Measurements from ENCODE around the gene TFR2. TPM values are rescaled to one million over a fixed set of nuclear protein-coding genes. Genes with fewer than 3 reads are reported as not detected.
A peak's percentile ranks its signal among the peaks of the same experiment; 100 is the strongest.

Gene TFR2
- total and polyA plus RNA-seq, 9 of the 15 experiments (the other 6 are each of a cell fraction or from before 2014, with no cell fraction given): 3.8 to 123 (median 51.1) TPM

GRCh38 chr7:100675105-100675451 is 33.7 kb upstream of the TFR2 start:
- Histone ChIP-seq H3K9ac (ENCODE audit: insufficient read depth in 1 of 2, low read depth in 2 of 2, low read length in 2 of 2) (peak overlapping the region; percentile 93 to 98; a peak in 3 of 4 replicates), H3K27me3 (ENCODE audit: control insufficient read depth in 2 of 2, insufficient read depth in 2 of 2, low read length in 2 of 2) (no peaks in the 10 kb centered on the region), H3K4me1 (replicated peaks in 1 of 2; ENCODE audit: control insufficient read depth in 2 of 2, insufficient read depth in 2 of 2, low read length in 2 of 2) (peaks cover 0 to 70% of the 10 kb centered on the region in 2 experiments; a peak in 4 of 5 replicates), H2AFZ (ENCODE audit: low read depth, low read length) (no peak overlapping the region), H3K27ac (ENCODE audit: extremely low read depth, low read depth, low read length) (peak overlapping the region; percentile 98), H3K79me2 (ENCODE audit: control insufficient read depth, insufficient read depth, low read length) (peaks cover 46% of the 10 kb centered on the region), H3K4me3 (peak overlapping the region; percentile 99), H4K20me1 (replicated peaks; ENCODE audit: control insufficient read depth, insufficient read depth, low read length) (peaks cover 16% of the 10 kb centered on the region; the same call in 1 of the 2 replicates), H3K9me3 (replicated peaks; ENCODE audit: control insufficient read depth, insufficient read depth, low read depth, low read length) (no peaks in the 10 kb centered on the region), H3K9me1 (ENCODE audit: control insufficient read depth, insufficient read depth, low read length) (no peaks in the 10 kb centered on the region), H3K36me3 (ENCODE audit: control insufficient read depth, insufficient read depth, low read length) (peaks cover 38% of the 10 kb centered on the region; the same call in 2 of the 3 replicates), H3K4me2 (ENCODE audit: insufficient read depth, low read length) (peak overlapping the region; percentile 88)
- DNase-seq (ENCODE audit: extremely low read depth in 1 of 4, low spot score in 3 of 4) (no peak), ATAC-seq (peak; percentile 25), FAIRE-seq (no peak)
- BruUV-seq (replicated peaks): no TSS peak
- ChIA-PET POLR2A (interaction anchor here (0.6 to 1.4 kb wide), 4 partner anchors 14 to 1256 kb away, joined by 4 to 5 read pairs (median 4); no protein-coding TSS in a partner anchor), CTCF (ENCODE audit: low intra/inter-chr PET ratio) (no interaction called here)
- in situ Hi-C loops (cut with MboI): no loop called here
- under 1% methylated on average over 37 of the region's 46 CpGs for WGBS (ENCODE audit: insufficient coverage, low coverage, missing lambda C conversion rate)
- intact Hi-C loops (cut with micrococcal nuclease): no loop called here
- no peak for TF ChIP-seq ESRRA (IDR thresholded peaks at IDR 0.05; ENCODE audit: borderline replicate concordance, low read depth)
- TF ChIP-seq CHD7 (IDR thresholded peaks at IDR 0.05; ENCODE audit: low read depth, low read length): peak; percentile 92
- TF ChIP-seq BRD4 (IDR thresholded peaks at IDR 0.05): no peak
- no peak for TF ChIP-seq ZNF217 (CRISPR knock-in tag; IDR thresholded peaks at IDR 0.05)
- peak; percentile 25 for TF ChIP-seq CCNT2 (IDR thresholded peaks at IDR 0.05; ENCODE audit: borderline replicate concordance, extremely low read depth, insufficient read length, low read depth, low read length)
- TF ChIP-seq ZNF184 (CRISPR knock-in tag; IDR thresholded peaks at IDR 0.05): no peak
- peak; percentile 50 for TF ChIP-seq HMGN3 (IDR thresholded peaks at IDR 0.05; ENCODE audit: borderline replicate concordance, extremely low read depth, insufficient read length, low read depth, low read length)
- peak; percentile 8 to 62; a peak in 3 of 4 replicates for TF ChIP-seq UBTF (IDR thresholded peaks at IDR 0.05; ENCODE audit: borderline replicate concordance in 1 of 2, low read depth in 2 of 2, low read length in 2 of 2)

Measured in K562 (cell line).